NCI-H2081 (cell line): ENCODE results near the gene GPX2.

ENCODE experiments used
- DNase-seq, 2 experiments: peaks; one replicate each; lab custom pipeline; 2025; lab: John Stamatoyannopoulos, UW

The GPX2 gene

GRCh38 chr14:64960762-64961276 is 18.3 kb upstream of the GPX2 start:
- peak; percentile 54 to 83 for DNase-seq

DNA sequence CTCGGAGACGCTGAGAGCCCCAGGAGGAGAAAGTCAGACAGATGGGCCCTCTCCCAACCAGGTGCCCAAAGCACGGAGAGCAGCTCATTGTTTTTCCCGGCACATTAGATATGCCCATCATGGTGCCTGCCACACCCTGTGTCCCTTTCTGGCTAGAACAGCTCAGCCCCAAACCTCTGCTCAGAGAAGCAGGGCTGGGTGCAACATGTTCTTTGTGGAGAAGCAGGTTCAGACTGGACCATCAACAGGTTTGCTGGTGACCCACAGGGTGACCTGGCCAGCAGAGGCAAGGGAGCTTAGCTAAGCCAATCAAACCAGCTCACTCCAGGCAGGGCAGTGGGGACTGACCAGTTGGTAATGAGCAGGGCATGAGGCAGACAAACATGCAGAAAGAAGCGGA is 16.2 kb upstream of the GPX2 start:
- DNase-seq: no peak

DNA sequence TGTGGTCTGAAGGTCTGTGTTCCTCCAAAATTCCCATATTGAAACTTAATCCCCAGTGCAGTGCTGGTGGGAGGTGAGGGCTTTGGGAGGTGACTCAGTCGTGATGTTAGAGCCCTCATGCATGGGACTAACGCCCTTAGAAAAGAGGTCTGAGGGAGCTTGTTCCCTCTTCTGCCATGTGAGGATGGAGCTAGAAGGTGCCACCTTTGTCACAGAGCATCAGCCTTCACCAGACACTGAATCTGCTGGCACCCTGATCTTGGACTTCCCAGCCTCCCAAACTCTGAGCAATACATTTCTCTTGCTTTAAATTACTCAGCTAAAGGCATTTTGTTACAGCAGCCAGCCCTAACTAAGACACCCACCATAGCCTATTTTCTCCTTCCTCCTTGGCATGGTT is 15.7 kb upstream of the GPX2 start:
- no peak for DNase-seq

DNA sequence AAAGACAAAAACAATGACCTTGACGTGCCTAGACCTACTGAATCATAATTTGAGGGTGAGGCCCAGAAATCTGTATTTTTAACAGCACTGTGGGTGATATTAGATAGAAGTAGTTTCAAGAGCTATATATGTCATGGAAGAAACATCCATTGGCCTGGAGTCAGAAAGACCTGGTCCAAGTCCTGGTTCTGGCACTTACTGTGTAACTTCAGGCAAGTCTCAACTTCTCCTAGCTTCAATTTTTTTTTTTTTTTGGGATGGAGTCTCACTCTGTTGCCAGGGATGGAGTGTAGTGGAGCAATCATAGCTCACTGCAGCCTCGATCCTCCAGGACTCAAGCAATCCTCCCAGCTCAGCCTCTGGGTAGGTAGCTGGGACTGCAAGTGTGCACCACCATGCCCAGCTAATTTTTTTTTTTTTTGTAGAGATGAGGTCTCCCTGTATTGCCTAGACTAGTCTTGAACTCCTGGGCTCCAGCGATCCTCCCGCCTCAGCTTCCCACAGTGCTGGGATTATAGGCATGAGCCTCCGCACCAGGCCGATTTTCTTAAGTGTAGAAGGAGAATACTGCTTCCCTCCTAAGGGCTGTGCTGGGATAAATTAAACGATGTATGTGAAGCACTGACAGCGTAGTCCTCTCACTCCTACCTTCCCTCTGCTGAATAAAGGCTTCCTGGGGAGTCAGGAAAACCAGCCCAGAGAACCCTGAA is 14.3 kb upstream of the GPX2 start:
- no peak for DNase-seq

DNA sequence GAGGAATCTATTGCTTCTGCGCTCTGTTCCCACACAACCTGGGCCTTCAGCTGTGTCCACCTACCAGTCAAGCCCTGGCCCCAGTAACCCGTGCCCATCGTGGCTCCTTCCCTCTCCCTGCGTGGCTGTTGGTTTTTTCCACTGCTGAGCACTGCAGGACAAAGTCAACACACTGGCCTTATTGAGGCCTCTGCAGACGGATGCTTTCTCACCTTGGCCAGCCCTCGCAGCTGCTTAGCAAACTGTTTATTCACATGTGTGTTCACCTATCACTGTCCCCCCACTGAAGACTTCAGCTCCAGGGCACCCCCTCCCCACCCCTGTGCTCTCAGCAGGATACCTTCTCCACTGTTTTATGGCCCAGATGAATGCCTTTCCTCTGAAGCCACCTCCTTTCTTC is 12.8 kb upstream of the GPX2 start:
- DNase-seq: no peak

- no peak for DNase-seq
Observed at GRCh38 chr14:64954491-64955240, 12.1 kb upstream of the GPX2 start.

DNA sequence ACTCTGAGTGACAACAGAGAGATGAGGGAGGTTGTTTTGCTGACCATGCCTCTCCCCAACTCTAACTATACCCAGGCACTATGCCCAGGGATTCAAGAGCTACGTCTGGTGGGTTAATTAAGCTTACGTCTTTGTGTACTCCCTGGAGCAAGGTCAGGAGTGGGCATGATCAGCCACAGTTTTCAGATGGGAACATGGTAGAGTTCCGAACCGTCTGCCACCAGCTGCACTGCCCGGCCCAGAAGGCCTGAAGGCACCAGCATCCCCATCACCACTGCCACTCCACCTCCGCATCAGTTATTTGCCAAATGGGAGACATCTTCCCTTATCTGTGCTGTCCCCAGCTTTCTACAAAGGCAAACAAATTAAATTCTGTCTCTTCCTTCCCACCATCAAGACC is 11.1 kb upstream of the GPX2 start:
- no peak for DNase-seq

DNA sequence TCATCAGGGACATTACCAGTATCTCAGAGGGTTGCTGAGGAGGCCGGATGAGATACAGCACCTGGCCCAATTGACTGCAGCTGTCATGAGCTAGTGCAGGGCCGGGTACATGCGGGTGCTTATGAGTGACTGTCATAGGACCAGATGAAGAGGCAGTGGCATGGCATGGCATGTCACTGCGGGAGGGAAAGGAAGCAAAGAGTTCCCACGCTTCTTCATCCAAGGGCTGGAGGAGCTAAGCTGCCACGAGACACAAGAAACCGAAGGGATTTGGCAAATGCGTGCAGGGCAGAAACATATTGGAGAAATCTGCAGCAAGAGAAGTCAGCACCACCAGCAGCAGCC is 10.7 kb upstream of the GPX2 start:
- DNase-seq: no peak

DNA sequence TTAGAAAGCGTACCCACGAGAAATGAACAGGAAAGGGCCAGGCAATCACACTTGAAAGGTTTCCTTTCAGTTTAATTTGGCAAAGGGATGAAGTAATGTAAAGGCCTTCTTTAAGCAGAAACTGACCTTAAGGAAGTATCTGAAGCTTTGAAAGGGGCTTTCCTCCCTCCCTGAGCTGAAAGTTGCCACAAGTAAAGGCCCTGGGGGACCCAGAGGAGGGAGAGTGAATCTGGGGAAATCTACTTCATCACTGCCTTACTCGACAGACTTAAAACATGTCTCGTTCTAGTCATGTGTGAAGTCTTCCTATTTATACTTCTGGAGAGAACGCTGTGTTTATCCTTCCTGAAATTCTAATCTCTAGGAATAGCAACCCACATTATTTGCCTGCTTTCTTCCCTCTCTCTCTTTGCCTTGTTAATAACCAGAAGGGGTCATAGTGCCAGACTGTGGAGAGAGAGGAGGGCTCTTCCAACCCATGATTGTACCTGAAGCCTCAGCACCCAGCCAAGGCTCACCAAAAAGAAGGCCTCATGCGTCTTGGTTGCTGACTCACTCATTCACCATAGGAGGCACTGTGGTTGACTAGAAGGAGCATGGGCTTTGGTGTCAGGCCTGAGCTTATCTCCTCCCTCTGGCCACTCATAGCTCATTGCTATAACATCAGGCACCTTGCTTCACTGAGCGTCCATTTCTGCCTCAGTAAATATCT is 10.2 kb upstream of the GPX2 start:
- DNase-seq: no peak

DNA sequence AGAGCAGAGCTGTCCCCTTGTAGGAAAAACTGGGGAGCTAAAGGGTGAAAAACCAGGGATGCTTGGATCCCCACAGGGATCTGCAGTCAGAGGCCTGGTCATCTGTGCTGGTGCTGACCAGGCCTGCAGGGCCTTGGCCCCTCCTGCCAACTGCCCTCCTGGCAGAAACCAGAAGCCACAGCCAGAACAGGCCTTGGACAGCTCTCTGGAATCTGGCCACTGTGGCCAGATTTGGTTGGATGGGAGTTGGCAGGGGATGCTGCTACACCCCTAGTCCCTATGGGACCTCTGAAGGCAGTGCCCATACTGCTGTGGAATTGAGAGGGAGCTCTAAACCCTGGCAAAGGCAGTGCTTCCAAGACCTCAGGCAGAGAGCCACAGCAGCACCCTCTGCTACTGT is 9.2 kb upstream of the GPX2 start:
- DNase-seq: no peak

- DNase-seq: no peak
Observed at GRCh38 chr14:64951291-64951690, 8.7 kb upstream of the GPX2 start.

DNA sequence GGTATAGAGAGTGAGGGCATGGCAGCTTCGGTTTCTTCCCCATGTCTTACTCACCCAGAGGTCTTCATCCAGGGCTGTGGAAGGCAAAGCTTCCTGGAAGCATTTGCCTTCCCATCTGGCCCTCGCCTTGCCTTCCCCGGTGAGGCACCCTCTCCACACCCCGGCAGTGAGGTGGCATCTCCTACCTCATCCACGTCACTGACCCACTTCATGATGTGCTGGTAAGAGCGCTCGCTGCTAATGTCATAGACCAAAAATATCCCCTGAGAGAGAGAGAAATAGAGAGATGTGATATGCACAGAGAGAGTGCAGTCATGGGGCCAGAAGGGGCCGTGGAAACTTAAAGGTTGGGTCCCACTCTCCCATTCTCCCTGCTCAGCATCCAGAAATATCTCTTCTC is 8.3 kb upstream of the GPX2 start:
- no peak for DNase-seq

DNA sequence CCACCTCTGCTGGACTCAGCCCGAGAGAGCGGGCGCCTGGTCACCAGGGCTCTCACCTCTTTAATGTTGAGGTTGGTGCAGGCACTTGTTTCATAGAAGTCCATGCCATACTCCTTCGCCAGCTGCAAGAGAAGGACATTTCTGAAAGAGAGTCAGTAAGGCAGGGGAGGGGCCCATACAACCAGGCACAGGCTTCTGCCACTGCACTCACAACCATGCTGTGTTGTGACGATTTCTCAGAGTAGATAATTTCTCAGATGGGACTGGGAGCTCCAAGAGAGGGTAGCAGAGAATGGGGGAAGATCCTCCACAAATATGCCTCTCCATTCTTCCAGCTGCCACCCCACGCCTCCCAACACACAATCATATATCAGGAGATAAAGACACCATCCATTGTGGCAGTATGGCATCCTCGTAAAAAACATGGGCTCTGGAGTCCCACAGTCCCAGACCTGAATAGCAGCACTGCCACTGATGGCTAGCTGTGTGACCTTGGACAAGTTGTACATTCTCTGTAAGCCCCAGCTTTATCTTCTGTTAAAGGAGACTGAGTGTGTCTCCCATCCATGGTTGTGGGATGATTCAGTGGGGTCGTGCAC is 6.2 kb upstream of the GPX2 start:
- DNase-seq: no peak

DNA sequence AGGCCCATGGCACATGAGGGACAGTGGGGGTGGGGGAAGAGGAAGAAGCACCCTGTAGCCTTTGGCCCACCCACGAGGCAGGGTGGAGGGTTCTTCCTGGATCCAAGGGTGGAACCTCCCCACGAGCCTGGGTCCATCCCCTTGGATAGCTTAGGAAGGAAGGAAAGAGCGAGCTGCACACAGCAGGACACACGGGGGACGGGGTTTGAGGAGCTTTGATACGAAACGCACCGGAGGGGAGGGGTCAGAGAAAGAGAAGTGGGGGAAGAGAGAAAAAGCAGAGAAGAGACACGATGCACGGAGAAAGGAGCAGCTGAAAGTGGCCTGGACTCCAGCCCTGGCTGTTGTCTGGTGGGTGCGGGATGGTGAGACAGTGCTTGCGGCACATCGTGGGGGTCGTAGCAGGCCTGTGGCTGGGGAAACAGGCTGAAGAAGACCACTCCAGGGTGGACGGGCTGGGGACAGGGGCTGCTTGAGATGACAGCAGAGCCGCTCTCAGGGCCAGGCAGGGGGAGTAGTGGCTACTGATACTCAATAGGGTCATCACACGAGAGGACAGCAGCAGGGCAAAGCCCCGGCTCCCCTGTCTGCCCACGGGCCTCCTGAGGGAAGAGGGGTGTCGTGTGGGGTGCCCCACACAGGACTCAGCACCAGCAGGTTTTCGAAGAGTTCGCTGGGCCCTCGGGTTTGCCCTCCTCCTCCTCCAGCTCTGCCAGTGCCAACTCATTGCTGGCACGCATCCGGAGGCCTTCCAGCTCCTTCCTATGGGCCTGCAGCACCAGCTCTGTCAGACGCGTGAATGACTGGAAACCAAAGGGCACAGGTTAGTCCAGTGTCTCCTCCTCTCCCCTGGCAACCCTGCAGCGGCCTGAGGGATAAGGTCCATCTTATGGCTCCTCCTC is 5.4 kb upstream of the GPX2 start:
- DNase-seq: no peak

DNA sequence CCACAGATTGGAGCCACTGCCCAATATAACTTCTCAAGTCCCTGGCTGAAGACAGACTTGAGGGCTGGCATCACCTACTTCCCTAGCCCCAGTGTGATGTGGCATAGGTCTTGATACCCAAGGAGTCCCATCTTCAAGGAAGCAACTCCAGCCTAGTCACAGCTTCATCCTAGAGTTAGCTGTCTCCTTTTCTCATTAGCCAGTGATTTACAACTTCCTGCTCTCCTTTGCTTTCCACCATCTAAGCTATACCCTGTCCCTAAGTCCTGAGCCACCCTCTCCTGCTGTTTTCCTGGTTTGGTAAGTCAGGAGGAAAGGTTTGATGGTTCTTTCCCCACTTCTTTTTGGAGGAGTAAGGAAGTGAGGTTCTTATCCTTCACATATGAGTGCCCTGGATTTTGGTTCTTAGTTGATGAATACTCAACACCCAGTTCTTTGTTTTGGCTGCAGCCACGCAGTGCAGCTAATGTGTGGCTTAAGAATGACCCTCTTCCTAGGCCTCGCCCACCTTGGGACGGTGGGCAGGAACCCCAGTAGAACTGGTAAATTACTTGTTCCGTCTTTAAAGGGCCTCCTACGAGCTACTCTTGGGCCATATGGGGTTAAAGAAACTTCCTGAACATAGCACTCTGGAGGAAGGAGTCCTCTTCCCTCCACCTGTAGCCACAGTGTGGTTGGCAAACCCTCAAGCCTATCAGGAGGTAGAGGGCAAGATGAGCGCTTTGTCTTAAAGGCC is 3.9 kb upstream of the GPX2 start:
- DNase-seq: no peak

GRCh38 chr14:64945431-64946178 is 3.1 kb upstream of the GPX2 start:
- no peak for DNase-seq

GRCh38 chr14:64944861-64945260 is 2.3 kb upstream of the GPX2 start:
- no peak for DNase-seq

DNA sequence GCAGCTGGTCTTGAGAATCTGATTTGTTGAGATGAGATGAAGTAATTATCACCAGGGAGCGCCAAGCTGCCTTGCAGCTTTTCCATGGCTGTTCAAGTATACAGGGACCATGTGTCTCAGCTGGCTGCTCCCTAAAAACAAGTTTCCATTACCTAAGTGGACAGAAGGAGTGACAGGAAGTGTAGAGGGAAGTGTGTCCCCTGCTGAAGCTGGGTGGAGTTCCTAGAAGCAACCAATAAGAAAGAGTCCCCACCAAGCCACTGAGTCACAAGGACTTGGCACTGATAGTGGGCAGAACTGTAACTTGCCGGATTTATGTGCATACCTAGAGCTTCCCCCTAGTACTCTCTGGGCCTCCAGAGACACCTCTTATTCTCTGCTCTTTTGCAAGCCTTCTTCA is 1.5 kb upstream of the GPX2 start:
- DNase-seq: no peak

GRCh38 chr14:64943556-64943955 is 1.0 kb upstream of the GPX2 start:
- DNase-seq: no peak

DNA sequence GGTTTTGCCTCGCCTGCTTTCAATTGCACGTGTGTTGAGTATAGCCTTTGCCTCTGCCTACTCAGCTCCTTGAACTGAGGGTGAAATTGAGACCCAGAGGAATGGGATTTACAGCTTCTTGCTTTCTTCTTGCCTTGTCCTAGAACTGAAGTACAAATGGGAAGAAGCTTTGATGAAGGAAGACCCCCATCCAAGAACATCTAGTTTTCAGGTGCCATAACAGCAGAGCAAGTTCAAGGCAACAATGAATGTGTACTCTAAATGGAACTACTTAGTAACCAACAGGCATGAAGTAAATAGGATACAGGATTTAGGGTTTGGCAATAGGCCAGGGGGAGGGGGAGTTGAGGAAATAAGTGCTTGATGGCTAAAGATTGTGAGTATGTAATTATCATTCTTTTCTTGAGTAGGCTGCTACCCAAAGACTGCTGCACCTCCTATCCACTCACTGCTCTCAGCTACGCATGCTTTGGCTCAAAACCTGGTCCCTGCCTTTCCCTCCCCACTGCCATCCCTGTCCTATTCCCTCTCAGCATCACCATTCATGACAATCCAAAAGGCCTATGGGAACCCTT is 2.1 kb downstream of the GPX2 start:
- DNase-seq: peak in 1 of 2 experiments; percentile 7
